K562 (cell line): ENCODE results near the gene TMEM209. TPM values are rescaled to one million over a fixed set of nuclear protein-coding genes. Genes with fewer than 3 reads are reported as not detected.
A peak's percentile ranks its signal among the peaks of the same experiment; 100 is the strongest.

Source experiments
- CTBP1 ChIP-seq: fragments of 450-650 bp; IDR thresholded peaks from 2 replicates; pipeline ENCODE4 v1.6.1; 2016; ENCODE audit warnings: borderline replicate concordance
- ESRRA ChIP-seq: fragments of 450-650 bp; IDR thresholded peaks from 2 replicates; pipeline ENCODE4 v1.6.1; 2014; ENCODE audit warnings: low read depth, mild to moderate bottlenecking, moderate library complexity, borderline replicate concordance
- GABPA ChIP-seq: fragments of 200-800 bp; sonication (Bioruptor generic); conservative IDR thresholded peaks from 2 replicates; pipeline ENCODE4 v1.6.1; 2016; ENCODE audit warnings: low read depth, missing genetic modification characterization, missing compliant biosample characterization
- JUND ChIP-seq, 2 experiments: IDR thresholded peaks; 2 replicates in 1 of 2; 3 replicates in 1 of 2; pipeline ENCODE4 v1.6.1; 2011; ENCODE audit warnings: borderline replicate concordance in 2 of 2, low read depth in 2 of 2, low read length in 2 of 2, improper control_type of control experiment in 1 of 2, missing biosample characterization in 1 of 2, missing genetic modification characterization in 1 of 2, missing genetic modification reagents in 1 of 2
- NUFIP1 ChIP-seq: fragments of 450-650 bp; IDR thresholded peaks from 2 replicates; pipeline ENCODE4 v1.6.1; 2018; ENCODE audit not compliant: partially characterized antibody
- RB1 ChIP-seq: fragments of 450-650 bp; IDR thresholded peaks from 2 replicates; pipeline ENCODE4 v1.6.1; 2017; ENCODE audit warnings: low read depth, mild to moderate bottlenecking
- SMAD3 ChIP-seq: fragments of 450-650 bp; formaldehyde crosslinking; conservative IDR thresholded peaks from 2 replicates; pipeline ENCODE4 v1.4.0; 2020; ENCODE audit warnings: mild to moderate bottlenecking
- SMAD4 ChIP-seq: fragments of 250-450 bp; sonication (Bioruptor Pico); conservative IDR thresholded peaks from 2 replicates; pipeline ENCODE4 v1.8.0; 2021; ENCODE audit warnings: inconsistent platforms, mild to moderate bottlenecking, moderate library complexity
- TEAD4 ChIP-seq, 2 experiments: sonication (generic) in 1 of 2; formaldehyde crosslinking in 1 of 2; IDR thresholded peaks; 2 replicates each; pipeline versions ENCODE4 v1.6.1 to v1.8.0; 2012 to 2022; ENCODE audit warnings: borderline replicate concordance in 1 of 2, inconsistent platforms in 1 of 2, low read length in 1 of 2, mild to moderate bottlenecking in 1 of 2, missing genetic modification reagents in 1 of 2
- ZNF140 ChIP-seq: fragments of 250-450 bp; sonication (Bioruptor Pico); IDR thresholded peaks from 2 replicates; pipeline ENCODE4 v1.8.0; 2021; ENCODE audit warnings: moderate library complexity, mild to moderate bottlenecking, inconsistent platforms
- polyA plus RNA-seq, 8 experiments: library from polyadenylated mRNA; depleted of rRNA in 4 of 8; stranded (reverse) in 5 of 8; unstranded in 3 of 8; fragments of >200 nt; fragmentation: Nextera tagmentation in 2 of 8; fragmentation: Illumina TruSeq in 1 of 8; extraction: Ambion mirVana in 2 of 8; extraction: Trizol in 1 of 8; gene quantifications; 2 replicates each; pipeline versions ENCODE4 v1.2.1 to v1.2.3, GENCODE V29; 2011 to 2014; ENCODE audit warnings: inconsistent platforms in 1 of 8, missing spikeins in 1 of 8
- total RNA-seq, 7 experiments: library from RNA; depleted of rRNA in 6 of 7; stranded (reverse); fragments of >200 nt in 6 of 7; fragmentation: Illumina TruSeq in 2 of 7; extraction: Trizol in 2 of 7; gene quantifications; 2 replicates each; pipeline versions ENCODE4 v1.2.1 to v1.2.3, GENCODE V29; 2011 to 2021; ENCODE audit warnings: low replicate concordance in 1 of 7
- TF ChIP-seq, protein P1 (sequence below): IDR thresholded peaks from 2 replicates; pipeline ENCODE4 v1.6.1; 2011; ENCODE audit warnings: borderline replicate concordance, low read depth, mild to moderate bottlenecking, moderate library complexity, low read length; ENCODE audit not compliant: insufficient read depth, poor library complexity, severe bottlenecking
- TF ChIP-seq, protein P2 (sequence below), 2 experiments: fragments of 450-650 bp; IDR thresholded peaks; 2 replicates each; pipeline ENCODE4 v1.6.1; 2016; ENCODE audit warnings: mild to moderate bottlenecking in 2 of 2, borderline replicate concordance in 1 of 2, low read depth in 1 of 2, moderate library complexity in 1 of 2

The TMEM209 gene
- total and polyA plus RNA-seq, 9 of the 15 experiments (the other 6 are each of a cell fraction or from before 2014, with no cell fraction given) = 36.8 to 116 (median 76.6) TPM

DNA sequence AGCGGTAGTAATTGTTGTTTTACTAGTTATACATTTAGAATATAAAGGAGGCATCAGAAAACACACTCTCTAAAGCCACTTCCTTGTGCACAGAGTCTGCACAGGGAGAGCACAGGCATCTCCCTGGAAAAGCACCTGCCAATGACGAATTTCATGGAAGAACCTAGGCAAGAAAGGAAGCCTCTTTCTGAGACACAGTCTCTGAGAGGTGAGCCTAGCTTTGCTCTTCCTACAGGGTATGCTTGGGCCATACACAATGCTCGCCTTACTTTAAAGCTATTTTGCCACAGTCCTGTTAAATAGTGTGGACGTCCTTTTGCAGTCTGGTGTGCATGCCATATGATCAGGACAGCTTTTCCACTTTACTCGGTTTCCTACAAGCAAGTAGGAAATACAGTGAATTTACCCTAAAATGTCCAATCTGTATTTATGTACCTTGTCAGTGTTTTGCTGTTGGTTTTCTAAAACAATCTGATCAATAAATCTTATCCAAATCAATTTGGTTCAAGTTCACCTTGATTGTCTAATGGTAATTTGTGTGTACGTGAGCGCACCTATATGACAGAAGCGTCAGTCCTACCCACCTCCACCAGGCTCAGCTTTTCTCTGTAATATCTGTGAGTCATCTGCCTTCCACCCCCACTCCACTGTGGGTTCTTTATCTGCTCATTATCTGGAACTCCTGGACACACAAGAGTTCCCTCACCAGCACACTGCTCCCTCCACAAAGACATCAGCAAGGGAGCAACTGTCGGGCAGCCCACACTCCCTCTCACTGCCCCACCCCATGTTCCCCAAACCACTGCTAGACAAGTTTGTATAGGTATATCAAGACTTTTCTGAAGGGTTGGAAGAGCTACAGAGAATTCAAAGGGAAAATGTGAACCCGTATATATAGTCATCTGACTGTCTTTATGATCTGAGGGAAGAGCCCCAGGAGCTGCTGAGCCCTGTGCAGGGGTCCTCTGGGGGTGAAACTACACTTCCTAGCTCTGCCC, 69.7 kb downstream of the TMEM209 start (continued):
- TF ChIP-seq, protein P1, sequence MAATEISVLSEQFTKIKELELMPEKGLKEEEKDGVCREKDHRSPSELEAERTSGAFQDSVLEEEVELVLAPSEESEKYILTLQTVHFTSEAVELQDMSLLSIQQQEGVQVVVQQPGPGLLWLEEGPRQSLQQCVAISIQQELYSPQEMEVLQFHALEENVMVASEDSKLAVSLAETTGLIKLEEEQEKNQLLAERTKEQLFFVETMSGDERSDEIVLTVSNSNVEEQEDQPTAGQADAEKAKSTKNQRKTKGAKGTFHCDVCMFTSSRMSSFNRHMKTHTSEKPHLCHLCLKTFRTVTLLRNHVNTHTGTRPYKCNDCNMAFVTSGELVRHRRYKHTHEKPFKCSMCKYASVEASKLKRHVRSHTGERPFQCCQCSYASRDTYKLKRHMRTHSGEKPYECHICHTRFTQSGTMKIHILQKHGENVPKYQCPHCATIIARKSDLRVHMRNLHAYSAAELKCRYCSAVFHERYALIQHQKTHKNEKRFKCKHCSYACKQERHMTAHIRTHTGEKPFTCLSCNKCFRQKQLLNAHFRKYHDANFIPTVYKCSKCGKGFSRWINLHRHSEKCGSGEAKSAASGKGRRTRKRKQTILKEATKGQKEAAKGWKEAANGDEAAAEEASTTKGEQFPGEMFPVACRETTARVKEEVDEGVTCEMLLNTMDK = no peak
- TF ChIP-seq SMAD3 (CRISPR knock-in tag) (0 out of 2 replicates have a peak, but pooled peaks have one; percentile 30), JUND (IDR thresholded peaks at IDR 0.05; ENCODE audit: borderline replicate concordance, low read depth, low read length) (peak; percentile 100), JUND (tag; IDR thresholded peaks at IDR 0.05; ENCODE audit: borderline replicate concordance, low read depth, low read length) (peak; percentile 98; the same call in 2 of the 3 replicates), NUFIP1 (no peak), ZNF140 (CRISPR knock-in tag) (no peak), ESRRA (peak; percentile 78; the same call in 1 of the 2 replicates), SMAD4 (CRISPR knock-in tag) (peak; percentile 87), RB1 (0 out of 2 replicates have a peak, but pooled peaks have one; percentile 34), GABPA (no peak; the same call in 1 of the 2 replicates), CTBP1 (peak; percentile 96), TEAD4 (IDR thresholded peaks at IDR 0.05; ENCODE audit: low read length) (peak; percentile 88), TEAD4 (CRISPR knock-in tag; IDR thresholded peaks at IDR 0.05; ENCODE audit: borderline replicate concordance) (no peak)
- TF ChIP-seq, protein P2, sequence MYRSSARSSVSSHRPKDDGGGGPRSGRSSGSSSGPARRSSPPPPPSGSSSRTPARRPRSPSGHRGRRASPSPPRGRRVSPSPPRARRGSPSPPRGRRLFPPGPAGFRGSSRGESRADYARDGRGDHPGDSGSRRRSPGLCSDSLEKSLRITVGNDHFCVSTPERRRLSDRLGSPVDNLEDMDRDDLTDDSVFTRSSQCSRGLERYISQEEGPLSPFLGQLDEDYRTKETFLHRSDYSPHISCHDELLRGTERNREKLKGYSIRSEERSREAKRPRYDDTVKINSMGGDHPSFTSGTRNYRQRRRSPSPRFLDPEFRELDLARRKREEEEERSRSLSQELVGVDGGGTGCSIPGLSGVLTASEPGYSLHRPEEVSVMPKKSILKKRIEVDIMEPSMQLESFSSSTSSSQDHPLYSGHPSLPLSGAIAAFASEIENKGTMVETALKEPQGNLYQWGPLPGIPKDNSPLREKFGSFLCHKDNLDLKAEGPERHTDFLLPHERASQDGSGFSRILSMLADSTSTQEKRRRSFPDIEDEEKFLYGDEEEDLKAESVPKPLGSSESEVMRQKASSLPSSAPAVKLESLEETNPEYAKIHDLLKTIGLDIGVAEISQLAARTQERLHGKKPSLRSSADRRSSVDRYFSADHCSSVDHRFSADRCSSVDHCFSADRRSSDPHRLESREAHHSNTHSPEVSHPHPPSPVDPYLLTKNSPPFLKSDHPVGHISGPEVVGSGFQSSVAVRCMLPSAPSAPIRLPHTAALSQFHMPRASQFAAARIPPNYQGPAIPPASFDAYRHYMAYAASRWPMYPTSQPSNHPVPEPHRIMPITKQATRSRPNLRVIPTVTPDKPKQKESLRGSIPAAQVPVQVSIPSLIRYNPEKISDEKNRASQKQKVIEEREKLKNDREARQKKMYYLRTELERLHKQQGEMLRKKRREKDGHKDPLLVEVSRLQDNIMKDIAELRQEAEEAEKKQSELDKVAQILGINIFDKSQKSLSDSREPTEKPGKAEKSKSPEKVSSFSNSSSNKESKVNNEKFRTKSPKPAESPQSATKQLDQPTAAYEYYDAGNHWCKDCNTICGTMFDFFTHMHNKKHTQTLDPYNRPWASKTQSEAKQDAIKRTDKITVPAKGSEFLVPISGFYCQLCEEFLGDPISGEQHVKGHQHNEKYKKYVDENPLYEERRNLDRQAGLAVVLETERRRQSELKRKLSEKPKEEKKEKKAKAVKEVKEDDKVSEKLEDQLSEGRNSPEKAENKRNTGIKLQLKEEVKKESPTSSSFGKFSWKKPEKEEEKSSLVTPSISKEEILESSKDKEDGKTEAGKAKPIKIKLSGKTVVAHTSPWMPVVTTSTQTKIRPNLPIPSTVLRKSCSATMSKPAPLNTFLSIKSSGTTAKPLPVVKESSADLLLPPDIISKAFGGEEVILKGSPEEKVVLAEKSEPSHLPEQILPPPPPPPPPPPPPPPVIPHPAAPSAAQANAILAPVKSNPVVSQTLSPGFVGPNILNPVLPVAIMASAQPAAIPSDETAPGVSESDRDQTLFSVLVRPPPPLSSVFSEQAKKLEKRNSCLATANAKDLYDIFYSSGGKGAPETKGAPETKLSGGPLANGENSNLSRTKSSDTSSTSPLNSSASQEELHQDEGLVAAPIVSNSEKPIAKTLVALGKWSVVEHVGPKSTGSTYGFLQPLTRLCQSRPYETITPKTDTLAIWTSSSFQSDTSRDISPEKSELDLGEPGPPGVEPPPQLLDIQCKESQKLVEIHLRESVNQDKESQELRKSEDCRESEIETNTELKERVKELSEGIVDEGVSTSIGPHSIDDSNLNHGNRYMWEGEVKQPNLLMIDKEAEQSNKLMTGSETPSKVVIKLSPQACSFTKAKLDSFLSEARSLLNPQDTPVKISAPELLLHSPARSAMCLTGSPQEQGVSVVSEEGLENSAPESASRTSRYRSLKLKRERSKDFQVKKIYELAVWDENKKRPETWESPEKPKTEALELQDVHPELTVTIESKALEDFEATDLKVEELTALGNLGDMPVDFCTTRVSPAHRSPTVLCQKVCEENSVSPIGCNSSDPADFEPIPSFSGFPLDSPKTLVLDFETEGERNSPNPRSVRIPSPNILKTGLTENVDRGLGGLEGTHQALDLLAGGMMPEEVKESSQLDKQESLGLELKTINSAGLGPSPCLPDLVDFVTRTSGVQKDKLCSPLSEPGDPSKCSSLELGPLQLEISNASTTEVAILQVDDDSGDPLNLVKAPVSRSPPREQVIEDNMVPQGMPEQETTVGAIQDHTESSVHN (IDR thresholded peaks at IDR 0.05; ENCODE audit: borderline replicate concordance in 1 of 2, low read depth in 1 of 2) = 0 out of 4 replicates have a peak, but pooled peaks of 1 of the 2 experiments have one; percentile 50
